HepG2 (cell line): ENCODE data around the gene MYO19. TPM values are rescaled to one million over a fixed set of nuclear protein-coding genes. Genes with fewer than 3 reads are reported as not detected.
A peak's percentile ranks its signal among the peaks of the same experiment; 100 is the strongest.

Experiments used
- ATRX ChIP-seq: sonication (generic); formaldehyde crosslinking; IDR thresholded peaks from 2 replicates; pipeline ENCODE4 v1.4.0; 2020; ENCODE audit warnings: missing genetic modification reagents, borderline replicate concordance
- EED ChIP-seq: sonication (generic); formaldehyde crosslinking; IDR thresholded peaks from 2 replicates; pipeline ENCODE4 v1.5.0; 2020; ENCODE audit warnings: mild to moderate bottlenecking, missing genetic modification reagents
- ELF1 ChIP-seq: sonication (generic); formaldehyde crosslinking; IDR thresholded peaks from 2 replicates; pipeline ENCODE4 v1.4.0; 2020; ENCODE audit warnings: missing genetic modification reagents
- ELF4 ChIP-seq: sonication (generic); formaldehyde crosslinking; IDR thresholded peaks from 2 replicates; pipeline ENCODE4 v1.5.0; 2020; ENCODE audit warnings: missing genetic modification reagents, mild to moderate bottlenecking, moderate library complexity, borderline replicate concordance
- NONO ChIP-seq, 2 experiments: fragments of 450-650 bp in 1 of 2; sonication (generic) in 1 of 2; formaldehyde crosslinking in 1 of 2; IDR thresholded peaks in 1 of 2; conservative IDR thresholded peaks in 1 of 2; 2 replicates each; pipeline versions ENCODE4 v1.6.1 to v1.8.0; 2017 to 2022; ENCODE audit warnings: mild to moderate bottlenecking in 1 of 2, missing genetic modification reagents in 1 of 2, moderate library complexity in 1 of 2
- PHF20 ChIP-seq: sonication (generic); formaldehyde crosslinking; IDR thresholded peaks from 2 replicates; pipeline ENCODE4 v1.5.0; 2020; ENCODE audit warnings: mild to moderate bottlenecking, missing genetic modification reagents
- POGZ ChIP-seq: sonication (generic); formaldehyde crosslinking; IDR thresholded peaks from 2 replicates; pipeline ENCODE4 v1.4.0; 2020; ENCODE audit warnings: mild to moderate bottlenecking, missing genetic modification reagents
- SYNCRIP ChIP-seq: fragments of 200-400 bp; formaldehyde crosslinking; IDR thresholded peaks from 2 replicates; pipeline ENCODE4 v1.6.1; 2018; ENCODE audit warnings: mild to moderate bottlenecking, low read depth, low read length; ENCODE audit not compliant: insufficient read depth
- ZBTB1 ChIP-seq: sonication (generic); formaldehyde crosslinking; IDR thresholded peaks from 2 replicates; pipeline ENCODE4 v1.4.0; 2020; ENCODE audit warnings: missing genetic modification reagents, borderline replicate concordance
- ZNF180 ChIP-seq: sonication (generic); formaldehyde crosslinking; IDR thresholded peaks from 2 replicates; pipeline ENCODE4 v1.4.0; 2020; ENCODE audit warnings: low read depth, missing genetic modification reagents, borderline replicate concordance
- polyA plus RNA-seq, 8 experiments: library from polyadenylated mRNA; depleted of rRNA in 3 of 8; stranded (reverse) in 7 of 8; unstranded in 1 of 8; fragments of >200 nt; fragmentation: Illumina TruSeq in 4 of 8; extraction: Trizol in 4 of 8; gene quantifications; 2 replicates each; pipeline versions ENCODE4 v1.2.1 to v1.2.3, GENCODE V29; 2011 to 2016; ENCODE audit warnings: low read depth in 4 of 8, missing spikeins in 1 of 8, mixed read lengths in 1 of 8; ENCODE audit not compliant: insufficient read depth in 1 of 8
- total RNA-seq, 5 experiments: library from RNA; depleted of rRNA; stranded (reverse); fragments of >200 nt; fragmentation: Illumina TruSeq; extraction: Trizol; gene quantifications; 2 replicates each; pipeline ENCODE4 v1.2.3, GENCODE V29; 2016; ENCODE audit warnings: low read depth in 1 of 5
- TF ChIP-seq, protein P1 (sequence below): IDR thresholded peaks from 2 replicates; pipeline ENCODE4 v1.6.1; 2016; ENCODE audit warnings: low read depth, borderline replicate concordance
- TF ChIP-seq, protein P2 (sequence below): sonication (generic); formaldehyde crosslinking; IDR thresholded peaks from 2 replicates; pipeline ENCODE4 v1.5.1; 2020; ENCODE audit warnings: mild to moderate bottlenecking, missing genetic modification reagents, borderline replicate concordance
- TF ChIP-seq, protein P3 (sequence below): sonication (generic); formaldehyde crosslinking; IDR thresholded peaks from 2 replicates; pipeline ENCODE4 v1.4.0; 2020; ENCODE audit warnings: mild to moderate bottlenecking, missing genetic modification reagents
- TF ChIP-seq, protein P4 (sequence below): sonication (generic); formaldehyde crosslinking; IDR thresholded peaks from 2 replicates; pipeline ENCODE4 v1.5.1; 2020; ENCODE audit warnings: mild to moderate bottlenecking, missing genetic modification reagents, moderate library complexity
- TF ChIP-seq, protein P5 (sequence below): sonication (generic); formaldehyde crosslinking; conservative IDR thresholded peaks from 2 replicates; pipeline ENCODE4 v1.4.0; 2020; ENCODE audit warnings: missing genetic modification reagents
- TF ChIP-seq, protein P6 (sequence below): sonication (generic); formaldehyde crosslinking; conservative IDR thresholded peaks from 2 replicates; pipeline ENCODE4 v1.4.0; 2020; ENCODE audit warnings: missing genetic modification reagents

MYO19 gene
- total and polyA plus RNA-seq, 2 of the 13 experiments (the other 11 are each of a cell fraction or from before 2014, with no cell fraction given) = 75.7 to 82.3 TPM

DNA sequence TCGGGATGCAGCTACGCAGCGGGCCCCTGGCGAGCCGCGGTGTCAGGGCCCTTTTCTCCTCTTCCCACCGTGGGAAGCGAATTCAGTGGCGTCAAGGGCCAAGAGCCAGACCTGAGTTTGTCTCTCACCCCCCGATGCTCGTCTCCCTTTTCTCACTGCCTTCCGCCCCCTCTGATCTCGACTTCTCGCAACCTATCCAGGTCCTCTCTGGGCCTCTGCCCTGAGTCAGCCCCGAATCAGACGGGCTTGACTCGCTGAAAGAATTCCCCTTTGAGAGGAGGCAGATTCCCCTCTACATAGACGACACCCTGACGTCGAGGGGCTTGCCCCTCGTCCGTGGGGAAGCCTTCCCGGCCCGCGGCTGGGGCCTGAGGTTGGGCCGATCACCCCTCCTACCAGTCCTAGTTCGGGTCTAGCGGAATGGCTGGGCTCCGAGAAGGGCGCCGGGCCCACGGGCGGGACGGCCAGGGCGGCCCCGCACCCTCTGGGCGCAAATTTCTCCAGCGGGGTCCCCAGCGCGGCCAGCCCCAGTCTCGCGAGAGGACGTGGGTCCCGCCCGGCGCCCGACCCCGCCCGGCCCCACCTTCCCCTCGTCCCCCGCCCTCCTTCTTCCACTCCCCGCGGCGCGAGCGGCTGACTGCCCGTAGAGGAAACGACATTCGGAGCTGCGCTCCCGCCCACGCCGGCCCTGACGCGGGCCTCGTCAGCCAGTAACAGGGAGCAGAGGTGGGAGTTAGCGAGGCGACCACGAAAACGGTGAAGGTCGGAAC is 9.8 kb upstream of the MYO19 start, which contains the start of gene GGNBP2 (continued):
- TF ChIP-seq, protein P1, sequence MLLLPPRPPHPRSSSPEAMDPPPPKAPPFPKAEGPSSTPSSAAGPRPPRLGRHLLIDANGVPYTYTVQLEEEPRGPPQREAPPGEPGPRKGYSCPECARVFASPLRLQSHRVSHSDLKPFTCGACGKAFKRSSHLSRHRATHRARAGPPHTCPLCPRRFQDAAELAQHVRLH (CRISPR knock-in tag) = 0 out of 2 replicates have a peak, but pooled peaks have one; percentile 52
- TF ChIP-seq, protein P2, sequence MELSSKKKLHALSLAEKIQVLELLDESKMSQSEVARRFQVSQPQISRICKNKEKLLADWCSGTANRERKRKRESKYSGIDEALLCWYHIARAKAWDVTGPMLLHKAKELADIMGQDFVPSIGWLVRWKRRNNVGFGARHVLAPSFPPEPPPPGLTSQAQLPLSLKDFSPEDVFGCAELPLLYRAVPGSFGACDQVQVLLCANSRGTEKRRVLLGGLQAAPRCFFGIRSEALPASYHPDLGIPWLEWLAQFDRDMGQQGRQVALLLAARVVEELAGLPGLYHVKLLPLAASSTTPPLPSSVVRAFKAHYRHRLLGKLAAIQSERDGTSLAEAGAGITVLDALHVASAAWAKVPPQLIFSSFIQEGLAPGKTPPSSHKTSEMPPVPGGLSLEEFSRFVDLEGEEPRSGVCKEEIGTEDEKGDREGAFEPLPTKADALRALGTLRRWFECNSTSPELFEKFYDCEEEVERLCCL (CRISPR knock-in tag) = no peak
- TF ChIP-seq, protein P3, sequence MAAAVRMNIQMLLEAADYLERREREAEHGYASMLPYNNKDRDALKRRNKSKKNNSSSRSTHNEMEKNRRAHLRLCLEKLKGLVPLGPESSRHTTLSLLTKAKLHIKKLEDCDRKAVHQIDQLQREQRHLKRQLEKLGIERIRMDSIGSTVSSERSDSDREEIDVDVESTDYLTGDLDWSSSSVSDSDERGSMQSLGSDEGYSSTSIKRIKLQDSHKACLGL = peak; percentile 23; the same call in 1 of the 2 replicates
- TF ChIP-seq PHF20 (CRISPR knock-in tag) (0 out of 2 replicates have a peak, but pooled peaks have one; percentile 21), ELF4 (CRISPR knock-in tag) (no peak), ZNF180 (0 out of 2 replicates have a peak, but pooled peaks have one; percentile 9), ELF1 (CRISPR knock-in tag) (peak; percentile 26; the same call in 1 of the 2 replicates), POGZ (peak; percentile 28; the same call in 1 of the 2 replicates), NONO (IDR thresholded peaks at IDR 0.05) (no peak), NONO (CRISPR knock-in tag; conservative IDR thresholded peaks at IDR 0.05) (peak; percentile 32; the same call in 1 of the 2 replicates), SYNCRIP (no peak), ZBTB1 (0 out of 2 replicates have a peak, but pooled peaks have one; percentile 58), ATRX (CRISPR knock-in tag) (no peak), EED (0 out of 2 replicates have a peak, but pooled peaks have one; percentile 37)
- TF ChIP-seq, protein P4, sequence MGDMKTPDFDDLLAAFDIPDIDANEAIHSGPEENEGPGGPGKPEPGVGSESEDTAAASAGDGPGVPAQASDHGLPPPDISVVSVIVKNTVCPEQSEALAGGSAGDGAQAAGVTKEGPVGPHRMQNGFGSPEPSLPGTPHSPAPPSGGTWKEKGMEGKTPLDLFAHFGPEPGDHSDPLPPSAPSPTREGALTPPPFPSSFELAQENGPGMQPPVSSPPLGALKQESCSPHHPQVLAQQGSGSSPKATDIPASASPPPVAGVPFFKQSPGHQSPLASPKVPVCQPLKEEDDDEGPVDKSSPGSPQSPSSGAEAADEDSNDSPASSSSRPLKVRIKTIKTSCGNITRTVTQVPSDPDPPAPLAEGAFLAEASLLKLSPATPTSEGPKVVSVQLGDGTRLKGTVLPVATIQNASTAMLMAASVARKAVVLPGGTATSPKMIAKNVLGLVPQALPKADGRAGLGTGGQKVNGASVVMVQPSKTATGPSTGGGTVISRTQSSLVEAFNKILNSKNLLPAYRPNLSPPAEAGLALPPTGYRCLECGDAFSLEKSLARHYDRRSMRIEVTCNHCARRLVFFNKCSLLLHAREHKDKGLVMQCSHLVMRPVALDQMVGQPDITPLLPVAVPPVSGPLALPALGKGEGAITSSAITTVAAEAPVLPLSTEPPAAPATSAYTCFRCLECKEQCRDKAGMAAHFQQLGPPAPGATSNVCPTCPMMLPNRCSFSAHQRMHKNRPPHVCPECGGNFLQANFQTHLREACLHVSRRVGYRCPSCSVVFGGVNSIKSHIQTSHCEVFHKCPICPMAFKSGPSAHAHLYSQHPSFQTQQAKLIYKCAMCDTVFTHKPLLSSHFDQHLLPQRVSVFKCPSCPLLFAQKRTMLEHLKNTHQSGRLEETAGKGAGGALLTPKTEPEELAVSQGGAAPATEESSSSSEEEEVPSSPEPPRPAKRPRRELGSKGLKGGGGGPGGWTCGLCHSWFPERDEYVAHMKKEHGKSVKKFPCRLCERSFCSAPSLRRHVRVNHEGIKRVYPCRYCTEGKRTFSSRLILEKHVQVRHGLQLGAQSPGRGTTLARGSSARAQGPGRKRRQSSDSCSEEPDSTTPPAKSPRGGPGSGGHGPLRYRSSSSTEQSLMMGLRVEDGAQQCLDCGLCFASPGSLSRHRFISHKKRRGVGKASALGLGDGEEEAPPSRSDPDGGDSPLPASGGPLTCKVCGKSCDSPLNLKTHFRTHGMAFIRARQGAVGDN (CRISPR knock-in tag) = peak; percentile 87
- TF ChIP-seq, protein P5, sequence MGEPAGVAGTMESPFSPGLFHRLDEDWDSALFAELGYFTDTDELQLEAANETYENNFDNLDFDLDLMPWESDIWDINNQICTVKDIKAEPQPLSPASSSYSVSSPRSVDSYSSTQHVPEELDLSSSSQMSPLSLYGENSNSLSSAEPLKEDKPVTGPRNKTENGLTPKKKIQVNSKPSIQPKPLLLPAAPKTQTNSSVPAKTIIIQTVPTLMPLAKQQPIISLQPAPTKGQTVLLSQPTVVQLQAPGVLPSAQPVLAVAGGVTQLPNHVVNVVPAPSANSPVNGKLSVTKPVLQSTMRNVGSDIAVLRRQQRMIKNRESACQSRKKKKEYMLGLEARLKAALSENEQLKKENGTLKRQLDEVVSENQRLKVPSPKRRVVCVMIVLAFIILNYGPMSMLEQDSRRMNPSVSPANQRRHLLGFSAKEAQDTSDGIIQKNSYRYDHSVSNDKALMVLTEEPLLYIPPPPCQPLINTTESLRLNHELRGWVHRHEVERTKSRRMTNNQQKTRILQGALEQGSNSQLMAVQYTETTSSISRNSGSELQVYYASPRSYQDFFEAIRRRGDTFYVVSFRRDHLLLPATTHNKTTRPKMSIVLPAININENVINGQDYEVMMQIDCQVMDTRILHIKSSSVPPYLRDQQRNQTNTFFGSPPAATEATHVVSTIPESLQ (CRISPR knock-in tag) = no peak
- TF ChIP-seq, protein P6, sequence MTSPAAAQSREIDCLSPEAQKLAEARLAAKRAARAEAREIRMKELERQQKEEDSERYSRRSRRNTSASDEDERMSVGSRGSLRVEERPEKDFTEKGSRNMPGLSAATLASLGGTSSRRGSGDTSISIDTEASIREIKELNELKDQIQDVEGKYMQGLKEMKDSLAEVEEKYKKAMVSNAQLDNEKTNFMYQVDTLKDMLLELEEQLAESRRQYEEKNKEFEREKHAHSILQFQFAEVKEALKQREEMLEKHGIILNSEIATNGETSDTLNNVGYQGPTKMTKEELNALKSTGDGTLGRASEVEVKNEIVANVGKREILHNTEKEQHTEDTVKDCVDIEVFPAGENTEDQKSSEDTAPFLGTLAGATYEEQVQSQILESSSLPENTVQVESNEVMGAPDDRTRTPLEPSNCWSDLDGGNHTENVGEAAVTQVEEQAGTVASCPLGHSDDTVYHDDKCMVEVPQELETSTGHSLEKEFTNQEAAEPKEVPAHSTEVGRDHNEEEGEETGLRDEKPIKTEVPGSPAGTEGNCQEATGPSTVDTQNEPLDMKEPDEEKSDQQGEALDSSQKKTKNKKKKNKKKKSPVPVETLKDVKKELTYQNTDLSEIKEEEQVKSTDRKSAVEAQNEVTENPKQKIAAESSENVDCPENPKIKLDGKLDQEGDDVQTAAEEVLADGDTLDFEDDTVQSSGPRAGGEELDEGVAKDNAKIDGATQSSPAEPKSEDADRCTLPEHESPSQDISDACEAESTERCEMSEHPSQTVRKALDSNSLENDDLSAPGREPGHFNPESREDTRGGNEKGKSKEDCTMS = no peak
